ENCODE results near the gene ADCY6. TPM values are rescaled to one million over a fixed set of nuclear protein-coding genes. Genes with fewer than 3 reads are reported as not detected.

ADCY6 gene
- total and polyA plus RNA-seq, 11 donors, result 60.6 to 145 (median 104) TPM

DNA sequence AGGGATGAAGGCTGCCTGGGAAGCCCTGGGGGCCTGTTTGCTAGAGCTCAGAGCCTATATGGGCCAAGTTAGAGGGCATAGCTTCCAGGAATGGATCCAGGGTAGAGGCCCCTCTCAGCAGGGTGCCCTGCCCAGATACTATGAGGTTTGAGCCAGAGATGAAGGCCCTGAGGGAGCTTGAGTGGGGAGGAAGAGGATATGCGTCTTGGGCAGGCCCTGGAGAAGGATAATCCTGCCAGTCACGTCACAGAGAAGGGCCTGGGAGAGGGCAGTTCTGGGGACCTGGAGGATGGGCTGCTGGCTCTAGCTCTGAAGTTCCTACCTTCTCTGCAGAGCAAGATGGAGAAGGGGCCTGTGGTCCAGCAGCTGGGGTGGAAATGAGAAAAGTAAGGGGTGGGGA lies 23.5 kb upstream of the ADCY6 start:
- ATAC-seq (no peak), DNase-seq (no peak)
- H3K4me1 ChIP-seq, result peaks cover 2 to 34% (median 19%) of the 10 kb centered on the region in 12 donors
- peaks cover 0 to 4% (median 0%) of the 10 kb centered on the region in 9 donors for H3K27me3 ChIP-seq
- TF ChIP-seq POLR2A (IDR thresholded peaks at IDR 0.05), result no peak
- TF ChIP-seq, protein P1, sequence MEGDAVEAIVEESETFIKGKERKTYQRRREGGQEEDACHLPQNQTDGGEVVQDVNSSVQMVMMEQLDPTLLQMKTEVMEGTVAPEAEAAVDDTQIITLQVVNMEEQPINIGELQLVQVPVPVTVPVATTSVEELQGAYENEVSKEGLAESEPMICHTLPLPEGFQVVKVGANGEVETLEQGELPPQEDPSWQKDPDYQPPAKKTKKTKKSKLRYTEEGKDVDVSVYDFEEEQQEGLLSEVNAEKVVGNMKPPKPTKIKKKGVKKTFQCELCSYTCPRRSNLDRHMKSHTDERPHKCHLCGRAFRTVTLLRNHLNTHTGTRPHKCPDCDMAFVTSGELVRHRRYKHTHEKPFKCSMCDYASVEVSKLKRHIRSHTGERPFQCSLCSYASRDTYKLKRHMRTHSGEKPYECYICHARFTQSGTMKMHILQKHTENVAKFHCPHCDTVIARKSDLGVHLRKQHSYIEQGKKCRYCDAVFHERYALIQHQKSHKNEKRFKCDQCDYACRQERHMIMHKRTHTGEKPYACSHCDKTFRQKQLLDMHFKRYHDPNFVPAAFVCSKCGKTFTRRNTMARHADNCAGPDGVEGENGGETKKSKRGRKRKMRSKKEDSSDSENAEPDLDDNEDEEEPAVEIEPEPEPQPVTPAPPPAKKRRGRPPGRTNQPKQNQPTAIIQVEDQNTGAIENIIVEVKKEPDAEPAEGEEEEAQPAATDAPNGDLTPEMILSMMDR (IDR thresholded peaks at IDR 0.05), result no peak
- H3K27ac ChIP-seq, result no peak overlapping the region
- no peaks in the 10 kb centered on the region for H3K36me3 ChIP-seq
- no peaks in the 10 kb centered on the region for H3K9me3 ChIP-seq
- no peak overlapping the region for H3K4me3 ChIP-seq
- 43 to 67% (median 56%) methylated on average over 2 of the region's 2 CpGs for WGBS, 4 donors
- intact Hi-C loops (cut with DNase I), result no loop called here

GRCh38 chr12:48811437-48812090 lies 22.7 kb upstream of the ADCY6 start:
- no peaks in the 10 kb centered on the region for H3K36me3 ChIP-seq
- ATAC-seq (no peak), DNase-seq (no peak)
- no peak for TF ChIP-seq POLR2A (IDR thresholded peaks at IDR 0.05)
- TF ChIP-seq, protein P1 (IDR thresholded peaks at IDR 0.05), result no peak
- H3K27ac ChIP-seq, result no peak overlapping the region
- no peak overlapping the region for H3K4me3 ChIP-seq
- H3K9me3 ChIP-seq, result no peaks in the 10 kb centered on the region
- H3K4me1 ChIP-seq, result peaks cover 2 to 33% (median 17%) of the 10 kb centered on the region in 12 donors
- 76 to 81% (median 78%) methylated on average over 5 of the region's 5 CpGs for WGBS, 4 donors
- intact Hi-C loops (cut with DNase I), result no loop called here
- H3K27me3 ChIP-seq, result no peaks in the 10 kb centered on the region

DNA sequence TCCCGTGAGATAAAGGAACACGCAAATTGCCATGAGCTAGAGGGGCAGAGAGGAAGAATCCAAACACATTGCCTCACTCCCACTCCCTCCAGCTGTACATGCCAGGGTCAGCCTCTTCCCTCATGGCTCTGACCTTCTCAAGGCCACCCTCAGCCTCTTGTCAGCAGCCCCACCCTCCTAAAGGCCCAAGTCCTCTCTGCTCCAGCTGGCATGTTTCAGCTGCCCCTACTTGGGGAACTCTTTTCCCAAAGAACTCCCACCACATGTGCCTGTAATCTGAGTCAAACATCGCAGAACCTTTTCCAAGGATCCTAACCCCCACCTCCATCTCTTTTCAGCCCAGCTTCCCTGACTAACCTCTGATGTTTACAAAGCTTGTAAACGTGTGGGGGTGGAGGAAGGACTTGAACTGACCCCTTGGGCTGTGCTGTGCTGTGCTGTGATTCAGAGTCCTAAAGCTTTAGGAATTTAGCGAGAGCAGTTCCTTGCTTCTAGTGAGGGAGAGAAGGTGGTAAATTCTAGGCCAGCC lies 22.1 kb upstream of the ADCY6 start:
- no peak overlapping the region for H3K4me3 ChIP-seq
- no peak for ATAC-seq
- no peak for DNase-seq
- WGBS, 4 donors, result 61 to 74% (median 66%) methylated on average over 5 of the region's 5 CpGs
- no peaks in the 10 kb centered on the region for H3K27me3 ChIP-seq
- H3K27ac ChIP-seq, result no peak overlapping the region
- TF ChIP-seq, protein P1 (IDR thresholded peaks at IDR 0.05), result no peak
- TF ChIP-seq POLR2A (IDR thresholded peaks at IDR 0.05), result no peak
- H3K4me1 ChIP-seq, result peaks cover 2 to 30% (median 14%) of the 10 kb centered on the region in 12 donors
- no peaks in the 10 kb centered on the region for H3K9me3 ChIP-seq
- no peaks in the 10 kb centered on the region for H3K36me3 ChIP-seq
- intact Hi-C loops (cut with DNase I), result no loop called here

DNA sequence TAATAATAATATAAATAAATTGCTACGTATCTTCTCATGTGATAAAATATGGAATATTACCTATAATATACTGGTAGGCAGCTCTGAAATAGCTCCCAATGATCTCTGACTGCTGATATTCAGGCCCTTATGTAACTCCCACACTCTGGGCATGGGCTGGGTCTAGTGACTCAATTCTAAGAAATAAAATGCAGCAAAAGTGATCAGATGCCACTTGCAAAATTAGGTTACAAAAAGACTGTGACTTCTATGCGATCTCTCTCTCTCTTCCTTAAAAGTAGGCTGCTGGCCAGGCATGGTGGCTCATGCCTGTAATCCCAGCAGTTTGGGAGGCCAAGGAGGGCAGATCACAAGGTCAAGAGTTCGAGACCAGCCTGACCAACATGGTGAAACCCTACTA lies 19.1 kb upstream of the ADCY6 start:
- intact Hi-C loops (cut with DNase I), result no loop called here
- 94 to 97% (median 96%) methylated on average over 3 of the region's 3 CpGs for WGBS, 4 donors
- DNase-seq (no peak), ATAC-seq (no peak)
- H3K4me1 ChIP-seq, result peaks cover 0 to 12% (median 0%) of the 10 kb centered on the region in 12 donors
- H3K27me3 ChIP-seq, result no peaks in the 10 kb centered on the region
- TF ChIP-seq, protein P1 (IDR thresholded peaks at IDR 0.05), result no peak
- no peak for TF ChIP-seq POLR2A (IDR thresholded peaks at IDR 0.05)
- H3K36me3 ChIP-seq, result no peaks in the 10 kb centered on the region
- H3K27ac ChIP-seq, result no peak overlapping the region
- H3K4me3 ChIP-seq, result no peak overlapping the region
- H3K9me3 ChIP-seq, result no peaks in the 10 kb centered on the region

All from heart left ventricle (tissue), 16 donors.